Measurements from ENCODE around the gene L3MBTL3. TPM values are rescaled to one million over a fixed set of nuclear protein-coding genes. Genes with fewer than 3 reads are reported as not detected.

L3MBTL3 gene
- total RNA-seq, 4 donors from 2014 or later = 3.1 to 6.7 (median 3.6) TPM

GRCh38 chr6:130093546-130093945 lies 75.2 kb downstream of the L3MBTL3 start:
- no peak overlapping the region for H3K4me3 ChIP-seq
- H3K27ac ChIP-seq (replicated peaks in 1 of 4) = no peak overlapping the region
- no peak for TF ChIP-seq CTCF (IDR thresholded peaks at IDR 0.05)
- no peak for TF ChIP-seq POLR2AphosphoS5 (IDR thresholded peaks at IDR 0.05)
- no peak for TF ChIP-seq EP300 (IDR thresholded peaks at IDR 0.05)
- no peak for TF ChIP-seq POLR2A (IDR thresholded peaks at IDR 0.05; ENCODE audit: low read depth)
- intact Hi-C loops (cut with DNase I) = no loop called here
- peaks cover 0 to 3% (median 0%) of the 10 kb centered on the region in 4 donors for H3K36me3 ChIP-seq
- H3K27me3 ChIP-seq = no peaks in the 10 kb centered on the region
- DNase-seq (ENCODE audit: extremely low spot score) = no peak
- H3K4me1 ChIP-seq = no peaks in the 10 kb centered on the region
- H3K9me3 ChIP-seq = no peaks in the 10 kb centered on the region
- 85% methylated on average over 1 of the region's 1 CpG for WGBS

- no peaks in the 10 kb centered on the region for H3K27me3 ChIP-seq
- peaks cover 0 to 11% (median 0%) of the 10 kb centered on the region in 4 donors for H3K36me3 ChIP-seq
- no peaks in the 10 kb centered on the region for H3K9me3 ChIP-seq
- intact Hi-C loops (cut with DNase I) = no loop called here
- no peak overlapping the region for H3K27ac ChIP-seq (replicated peaks in 1 of 4)
- TF ChIP-seq POLR2AphosphoS5 (IDR thresholded peaks at IDR 0.05) = no peak
- no peak for TF ChIP-seq CTCF (IDR thresholded peaks at IDR 0.05)
- no peak for TF ChIP-seq POLR2A (IDR thresholded peaks at IDR 0.05; ENCODE audit: low read depth)
- no peak for TF ChIP-seq EP300 (IDR thresholded peaks at IDR 0.05)
- no peak overlapping the region for H3K4me3 ChIP-seq
- no peaks in the 10 kb centered on the region for H3K4me1 ChIP-seq
- DNase-seq (ENCODE audit: extremely low spot score) = no peak
- 86% methylated on average over 4 of the region's 4 CpGs for WGBS
Measured at GRCh38 chr6:130098317-130098716, 79.9 kb downstream of the L3MBTL3 start.

- H3K27me3 ChIP-seq = no peaks in the 10 kb centered on the region
- H3K36me3 ChIP-seq = peaks cover 0 to 10% (median 0%) of the 10 kb centered on the region in 4 donors
- WGBS = 94% methylated on average over 3 of the region's 3 CpGs
- no peak for DNase-seq (ENCODE audit: extremely low spot score)
- H3K27ac ChIP-seq (replicated peaks in 1 of 4) = no peak overlapping the region
- H3K4me1 ChIP-seq = no peaks in the 10 kb centered on the region
- no peak for TF ChIP-seq CTCF (IDR thresholded peaks at IDR 0.05)
- no peak for TF ChIP-seq EP300 (IDR thresholded peaks at IDR 0.05)
- intact Hi-C loops (cut with DNase I) = no loop called here
- H3K9me3 ChIP-seq = no peaks in the 10 kb centered on the region
- H3K4me3 ChIP-seq = no peak overlapping the region
Measured at GRCh38 chr6:130099119-130099518, 80.7 kb downstream of the L3MBTL3 start.

- peaks cover 0 to 8% (median 0%) of the 10 kb centered on the region in 4 donors for H3K36me3 ChIP-seq
- H3K9me3 ChIP-seq = no peaks in the 10 kb centered on the region
- intact Hi-C loops (cut with DNase I) = no loop called here
- no peak overlapping the region for H3K4me3 ChIP-seq
- no peak for DNase-seq (ENCODE audit: extremely low spot score)
- no peaks in the 10 kb centered on the region for H3K27me3 ChIP-seq
- H3K27ac ChIP-seq (replicated peaks in 1 of 4) = no peak overlapping the region
- 79% methylated on average over 4 of the region's 4 CpGs for WGBS
- TF ChIP-seq EP300 (IDR thresholded peaks at IDR 0.05) = no peak
- no peak for TF ChIP-seq POLR2AphosphoS5 (IDR thresholded peaks at IDR 0.05)
- no peak for TF ChIP-seq CTCF (IDR thresholded peaks at IDR 0.05)
- TF ChIP-seq POLR2A (IDR thresholded peaks at IDR 0.05; ENCODE audit: low read depth) = no peak
- no peaks in the 10 kb centered on the region for H3K4me1 ChIP-seq
Measured at GRCh38 chr6:130105996-130106704, 87.8 kb downstream of the L3MBTL3 start.

GRCh38 chr6:130107710-130108109 lies 89.3 kb downstream of the L3MBTL3 start:
- no peak overlapping the region for H3K27ac ChIP-seq (replicated peaks in 1 of 4)
- no peak for DNase-seq (ENCODE audit: extremely low spot score)
- WGBS = 93% methylated on average over 1 of the region's 1 CpG
- TF ChIP-seq POLR2A (IDR thresholded peaks at IDR 0.05; ENCODE audit: low read depth) = no peak
- TF ChIP-seq CTCF (IDR thresholded peaks at IDR 0.05) = no peak
- no peak for TF ChIP-seq POLR2AphosphoS5 (IDR thresholded peaks at IDR 0.05)
- H3K4me3 ChIP-seq = no peak overlapping the region
- no peaks in the 10 kb centered on the region for H3K4me1 ChIP-seq
- no peaks in the 10 kb centered on the region for H3K36me3 ChIP-seq
- H3K27me3 ChIP-seq = no peaks in the 10 kb centered on the region
- intact Hi-C loops (cut with DNase I) = no loop called here
- H3K9me3 ChIP-seq = no peaks in the 10 kb centered on the region

Measured in esophagus muscularis mucosa (tissue), 4 donors.